DMS79 treated with DMSO at 0.1 percent for 48 hours (cell line): ENCODE results near the gene NCOA1.
"Not testable (repeated sequence)": the region's sequence is repeated elsewhere in the genome, so short reads cannot be mapped to it uniquely, and the experiment has no call there.

Experiments used
- DNase-seq: peaks from one replicate; lab custom pipeline; 2025; lab: John Stamatoyannopoulos, UW

NCOA1 gene

GRCh38 chr2:24577481-24577880 is 86.4 kb downstream of the NCOA1 start:
- no peak for DNase-seq

GRCh38 chr2:24579053-24579803 is 88.2 kb downstream of the NCOA1 start:
- no peak for DNase-seq

GRCh38 chr2:24580561-24580960 is 89.5 kb downstream of the NCOA1 start:
- no peak for DNase-seq

GRCh38 chr2:24581971-24582370 is 90.9 kb downstream of the NCOA1 start:
- not testable (repeated sequence) for DNase-seq

- DNase-seq = no peak
Observed at GRCh38 chr2:24586955-24587354, 95.9 kb downstream of the NCOA1 start.

GRCh38 chr2:24588294-24588693 is 97.2 kb downstream of the NCOA1 start:
- no peak for DNase-seq

- no peak for DNase-seq
Observed at GRCh38 chr2:24592441-24593100, 101.5 kb downstream of the NCOA1 start.

GRCh38 chr2:24594283-24594682 is 103.2 kb downstream of the NCOA1 start:
- DNase-seq = no peak

- DNase-seq = no peak
Observed at GRCh38 chr2:24597181-24597870, 106.3 kb downstream of the NCOA1 start.

GRCh38 chr2:24600140-24600539 is 109.1 kb downstream of the NCOA1 start:
- DNase-seq = not testable (repeated sequence)

- no peak for DNase-seq
Observed at GRCh38 chr2:24611631-24612030, 120.6 kb downstream of the NCOA1 start.

- no peak for DNase-seq
Observed at GRCh38 chr2:24613154-24613814, 122.2 kb downstream of the NCOA1 start.

GRCh38 chr2:24616616-24617015 is 125.6 kb downstream of the NCOA1 start:
- DNase-seq = no peak

GRCh38 chr2:24617424-24617823 is 126.4 kb downstream of the NCOA1 start:
- no peak for DNase-seq

- no peak for DNase-seq
Observed at GRCh38 chr2:24618144-24618543, 127.1 kb downstream of the NCOA1 start.

GRCh38 chr2:24618680-24619079 is 127.6 kb downstream of the NCOA1 start:
- no peak for DNase-seq

GRCh38 chr2:24620936-24621335 is 129.9 kb downstream of the NCOA1 start:
- no peak for DNase-seq

- no peak for DNase-seq
Observed at GRCh38 chr2:24621779-24622538, 130.9 kb downstream of the NCOA1 start.

- DNase-seq = no peak
Observed at GRCh38 chr2:24623535-24623934, 132.5 kb downstream of the NCOA1 start.

- no peak for DNase-seq
Observed at GRCh38 chr2:24625728-24626127, 134.7 kb downstream of the NCOA1 start.

GRCh38 chr2:24626131-24626530 is 135.1 kb downstream of the NCOA1 start:
- DNase-seq = no peak

- no peak for DNase-seq
Observed at GRCh38 chr2:24628746-24629145, 137.7 kb downstream of the NCOA1 start.
